ENCODE measurements around the gene DEPDC1B. TPM values are rescaled to one million over a fixed set of nuclear protein-coding genes. Genes with fewer than 3 reads are reported as not detected.

The DEPDC1B gene, protein sequence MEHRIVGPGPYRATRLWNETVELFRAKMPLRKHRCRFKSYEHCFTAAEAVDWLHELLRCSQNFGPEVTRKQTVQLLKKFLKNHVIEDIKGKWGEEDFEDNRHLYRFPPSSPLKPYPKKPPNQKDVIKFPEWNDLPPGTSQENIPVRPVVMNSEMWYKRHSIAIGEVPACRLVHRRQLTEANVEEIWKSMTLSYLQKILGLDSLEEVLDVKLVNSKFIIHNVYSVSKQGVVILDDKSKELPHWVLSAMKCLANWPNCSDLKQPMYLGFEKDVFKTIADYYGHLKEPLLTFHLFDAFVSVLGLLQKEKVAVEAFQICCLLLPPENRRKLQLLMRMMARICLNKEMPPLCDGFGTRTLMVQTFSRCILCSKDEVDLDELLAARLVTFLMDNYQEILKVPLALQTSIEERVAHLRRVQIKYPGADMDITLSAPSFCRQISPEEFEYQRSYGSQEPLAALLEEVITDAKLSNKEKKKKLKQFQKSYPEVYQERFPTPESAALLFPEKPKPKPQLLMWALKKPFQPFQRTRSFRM
- 1 to 10 TPM in 1 of 2 donors, under 1 TPM in 1; 0.66 to 2.3 TPM for total RNA-seq

DNA sequence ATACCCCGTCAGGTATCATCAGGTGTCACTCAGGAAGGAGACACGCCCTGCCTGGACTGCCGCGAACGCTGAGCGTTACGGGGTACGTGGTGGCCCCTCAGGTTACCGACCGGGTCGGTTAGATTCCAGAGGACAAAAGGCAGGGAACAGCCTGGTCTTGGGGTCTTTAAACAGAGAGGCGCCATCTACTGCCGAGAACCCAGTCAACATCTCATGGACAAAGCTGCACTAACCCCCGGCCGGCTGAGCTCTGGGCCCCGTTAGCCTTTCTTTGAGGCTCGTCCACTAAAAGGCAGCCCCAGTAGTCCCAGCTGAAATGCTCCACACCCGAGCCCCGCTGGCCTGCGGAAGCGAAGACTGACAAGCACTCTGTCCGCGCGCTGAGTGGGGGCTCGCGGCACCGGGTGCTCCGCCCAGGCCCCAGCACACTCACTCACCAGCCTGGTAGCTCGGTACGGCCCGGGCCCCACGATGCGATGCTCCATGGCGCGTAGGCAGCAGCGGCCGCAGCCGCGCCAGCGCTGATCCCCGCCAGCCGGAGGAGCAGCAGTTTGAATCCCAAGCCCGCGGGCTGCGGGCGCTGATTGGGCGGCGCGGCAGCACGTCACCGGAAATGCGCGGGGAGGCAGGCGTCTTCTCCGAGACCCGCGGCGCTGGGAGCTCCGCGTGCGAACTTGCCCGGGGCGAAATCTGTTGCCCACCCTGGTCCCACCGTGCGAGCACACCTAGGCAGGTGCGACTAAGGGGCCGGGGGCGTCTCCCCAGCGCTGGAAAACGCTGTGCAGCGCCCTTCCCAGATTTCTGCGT, at the start of gene DEPDC1B:
Gene DEPDC1B, minus strand, starts transcription at position 558 of the 807 bp plus-strand sequence. Its CDS starts 73 bp downstream, at position 485.
- ATAC-seq (peak; percentile 97), DNase-seq (peak; percentile 79 to 87 (median 82))
- Histone ChIP-seq H3K36me3 (replicated peaks in 1 of 2; ENCODE audit: insufficient read depth in 1 of 2, low read depth in 2 of 2) (no peaks in the 10 kb centered on the region), H3K4me1 (peaks cover 8% of the 10 kb centered on the region), H3K27me3 (no peaks in the 10 kb centered on the region), H3K9me3 (no peaks in the 10 kb centered on the region), H3K27ac (peak within 1 kb of the TSS; percentile 18 to 84 (median 82)), H3K4me3 (peak within 1 kb of the TSS; percentile 62 to 63)
- 0 to 1% methylated on average over 8 to 72 of the region's 72 CpGs for WGBS, 2 donors
- intact Hi-C loops (cut with DNase I), result no loop called here
- TF ChIP-seq, protein P1, sequence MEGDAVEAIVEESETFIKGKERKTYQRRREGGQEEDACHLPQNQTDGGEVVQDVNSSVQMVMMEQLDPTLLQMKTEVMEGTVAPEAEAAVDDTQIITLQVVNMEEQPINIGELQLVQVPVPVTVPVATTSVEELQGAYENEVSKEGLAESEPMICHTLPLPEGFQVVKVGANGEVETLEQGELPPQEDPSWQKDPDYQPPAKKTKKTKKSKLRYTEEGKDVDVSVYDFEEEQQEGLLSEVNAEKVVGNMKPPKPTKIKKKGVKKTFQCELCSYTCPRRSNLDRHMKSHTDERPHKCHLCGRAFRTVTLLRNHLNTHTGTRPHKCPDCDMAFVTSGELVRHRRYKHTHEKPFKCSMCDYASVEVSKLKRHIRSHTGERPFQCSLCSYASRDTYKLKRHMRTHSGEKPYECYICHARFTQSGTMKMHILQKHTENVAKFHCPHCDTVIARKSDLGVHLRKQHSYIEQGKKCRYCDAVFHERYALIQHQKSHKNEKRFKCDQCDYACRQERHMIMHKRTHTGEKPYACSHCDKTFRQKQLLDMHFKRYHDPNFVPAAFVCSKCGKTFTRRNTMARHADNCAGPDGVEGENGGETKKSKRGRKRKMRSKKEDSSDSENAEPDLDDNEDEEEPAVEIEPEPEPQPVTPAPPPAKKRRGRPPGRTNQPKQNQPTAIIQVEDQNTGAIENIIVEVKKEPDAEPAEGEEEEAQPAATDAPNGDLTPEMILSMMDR (IDR thresholded peaks at IDR 0.05), result no peak
- peak in 2 of 3 donors; percentile 48 to 61 for TF ChIP-seq POLR2A (IDR thresholded peaks at IDR 0.05)

DNA sequence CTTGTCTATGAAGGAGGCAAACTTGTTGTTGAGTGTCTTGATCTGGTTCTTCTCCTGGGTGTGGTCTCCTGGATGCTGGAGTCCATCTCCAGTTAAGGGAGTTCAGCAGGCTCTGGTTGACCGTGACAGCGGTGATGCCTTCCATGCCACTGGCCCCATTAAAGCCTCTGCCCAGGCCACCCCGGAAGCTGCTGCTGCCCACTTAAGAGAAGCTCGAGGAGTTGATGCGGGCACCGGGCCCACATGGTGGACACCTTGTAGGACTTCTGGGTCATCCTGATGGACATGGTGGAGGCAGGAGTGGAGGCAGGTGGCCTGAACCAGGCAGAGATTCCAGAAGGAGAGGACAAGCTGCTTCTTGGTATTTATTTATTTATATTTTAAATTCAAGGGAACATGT, 44.7 kb upstream of the DEPDC1B start:
- DNase-seq (no peak), ATAC-seq (no peak)
- no peaks in the 10 kb centered on the region for H3K27me3 ChIP-seq
- H3K27ac ChIP-seq, result no peak overlapping the region
- H3K4me1 ChIP-seq, result no peaks in the 10 kb centered on the region
- WGBS, 2 donors, result 95 to 97% methylated on average over 6 of the region's 6 CpGs
- H3K36me3 ChIP-seq (replicated peaks in 1 of 2; ENCODE audit: insufficient read depth in 1 of 2, low read depth in 2 of 2), result no peaks in the 10 kb centered on the region
- intact Hi-C loops (cut with DNase I), result no loop called here
- H3K9me3 ChIP-seq, result no peaks in the 10 kb centered on the region
- H3K4me3 ChIP-seq, result no peak overlapping the region
- TF ChIP-seq, protein P1 (IDR thresholded peaks at IDR 0.05), result no peak
- no peak for TF ChIP-seq POLR2A (IDR thresholded peaks at IDR 0.05)

DNA sequence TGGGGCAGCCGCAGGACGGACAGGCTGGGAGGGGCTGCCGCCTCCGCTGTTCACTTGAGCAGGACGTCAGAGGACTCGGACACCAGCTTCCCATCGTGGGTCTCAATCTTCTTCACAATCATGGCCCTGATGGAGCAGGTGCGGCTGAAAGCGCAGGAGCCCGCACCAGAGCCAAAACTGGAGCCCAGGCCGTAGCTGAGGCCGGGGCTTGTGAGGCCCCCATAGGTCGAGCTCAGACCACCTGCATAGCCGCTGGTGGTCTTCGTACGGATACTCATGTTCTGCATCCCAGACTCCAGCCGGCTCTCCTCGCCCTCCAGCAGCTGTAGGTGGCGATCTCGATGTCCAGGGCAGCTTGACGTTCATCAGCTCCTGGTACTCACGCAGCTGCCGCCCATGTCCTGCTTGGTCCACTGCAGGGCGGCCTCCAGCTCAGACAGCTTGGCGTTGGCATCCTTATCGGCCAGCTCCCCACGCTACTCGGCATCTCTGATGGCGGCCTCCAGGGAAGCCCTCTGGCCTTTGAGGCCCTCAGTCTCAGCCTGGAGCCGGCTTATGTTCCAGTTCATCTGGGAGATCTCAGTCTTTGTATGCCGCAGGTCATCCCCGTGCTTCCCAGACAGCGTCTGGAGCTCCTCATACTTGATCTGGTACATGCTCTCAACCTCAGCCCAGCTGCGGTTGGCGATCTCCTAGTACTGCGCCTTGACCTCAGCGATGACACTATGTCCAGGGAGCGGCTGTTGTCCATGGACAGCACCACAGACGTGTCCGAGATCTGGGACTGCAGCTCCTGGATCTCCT, 43.7 kb upstream of the DEPDC1B start:
- Histone ChIP-seq H3K9me3 (no peaks in the 10 kb centered on the region), H3K4me1 (no peaks in the 10 kb centered on the region), H3K27me3 (no peaks in the 10 kb centered on the region), H3K27ac (no peak overlapping the region), H3K36me3 (replicated peaks in 1 of 2; ENCODE audit: insufficient read depth in 1 of 2, low read depth in 2 of 2) (no peaks in the 10 kb centered on the region), H3K4me3 (no peak overlapping the region)
- TF ChIP-seq, protein P1 (IDR thresholded peaks at IDR 0.05), result no peak
- TF ChIP-seq POLR2A (IDR thresholded peaks at IDR 0.05), result no peak
- DNase-seq, result no peak
- ATAC-seq, result no peak
- intact Hi-C loops (cut with DNase I), result no loop called here
- 95 to 97% methylated on average over 35 to 40 of the region's 40 CpGs for WGBS, 2 donors

DNA sequence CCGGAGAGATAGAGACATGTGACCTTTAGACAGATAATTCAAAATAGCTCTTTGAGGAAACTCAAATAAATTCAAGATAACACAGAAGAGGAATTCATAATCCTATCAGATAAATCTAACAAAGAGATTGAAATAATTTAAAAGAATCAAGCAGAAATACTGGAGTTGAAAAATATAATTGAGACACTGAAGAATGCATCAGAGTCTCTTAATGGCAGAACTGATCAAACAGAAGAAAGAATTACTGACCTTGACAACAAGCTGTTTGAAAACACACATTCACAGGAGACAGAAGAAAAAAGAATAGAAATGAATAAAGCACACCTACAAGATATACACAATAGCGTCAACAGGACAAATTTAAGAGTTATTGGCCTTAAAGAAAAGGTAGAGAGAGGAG, 40.4 kb upstream of the DEPDC1B start:
- intact Hi-C loops (cut with DNase I), result no loop called here
- Histone ChIP-seq H3K4me1 (no peaks in the 10 kb centered on the region), H3K9me3 (no peaks in the 10 kb centered on the region), H3K27ac (no peak overlapping the region), H3K4me3 (no peak overlapping the region), H3K27me3 (no peaks in the 10 kb centered on the region), H3K36me3 (replicated peaks in 1 of 2; ENCODE audit: insufficient read depth in 1 of 2, low read depth in 2 of 2) (no peaks in the 10 kb centered on the region)
- TF ChIP-seq, protein P1 (IDR thresholded peaks at IDR 0.05), result no peak
- no peak for TF ChIP-seq POLR2A (IDR thresholded peaks at IDR 0.05)
- DNase-seq (no peak), ATAC-seq (no peak)
- WGBS, 2 donors, result 87 to 94% methylated on average over 2 of the region's 2 CpGs
